Breast epithelium (tissue), 3 donors: ENCODE data around the gene TMPRSS9.

Experiments
- POLR2A ChIP-seq: fragments of 450-650 bp; IDR thresholded peaks from one replicate; pipeline ENCODE4 v1.6.1; 2016; ENCODE audit warnings: antibody characterized with exemption, mild to moderate bottlenecking, moderate library complexity
- TF ChIP-seq, protein P1 (sequence below), 3 donors: fragments of 450-650 bp; IDR thresholded peaks; one replicate each; pipeline ENCODE4 v1.5.1; 2016 to 2017; ENCODE audit warnings: antibody characterized with exemption in 3 of 3, mild to moderate bottlenecking in 3 of 3, moderate library complexity in 3 of 3

DNA sequence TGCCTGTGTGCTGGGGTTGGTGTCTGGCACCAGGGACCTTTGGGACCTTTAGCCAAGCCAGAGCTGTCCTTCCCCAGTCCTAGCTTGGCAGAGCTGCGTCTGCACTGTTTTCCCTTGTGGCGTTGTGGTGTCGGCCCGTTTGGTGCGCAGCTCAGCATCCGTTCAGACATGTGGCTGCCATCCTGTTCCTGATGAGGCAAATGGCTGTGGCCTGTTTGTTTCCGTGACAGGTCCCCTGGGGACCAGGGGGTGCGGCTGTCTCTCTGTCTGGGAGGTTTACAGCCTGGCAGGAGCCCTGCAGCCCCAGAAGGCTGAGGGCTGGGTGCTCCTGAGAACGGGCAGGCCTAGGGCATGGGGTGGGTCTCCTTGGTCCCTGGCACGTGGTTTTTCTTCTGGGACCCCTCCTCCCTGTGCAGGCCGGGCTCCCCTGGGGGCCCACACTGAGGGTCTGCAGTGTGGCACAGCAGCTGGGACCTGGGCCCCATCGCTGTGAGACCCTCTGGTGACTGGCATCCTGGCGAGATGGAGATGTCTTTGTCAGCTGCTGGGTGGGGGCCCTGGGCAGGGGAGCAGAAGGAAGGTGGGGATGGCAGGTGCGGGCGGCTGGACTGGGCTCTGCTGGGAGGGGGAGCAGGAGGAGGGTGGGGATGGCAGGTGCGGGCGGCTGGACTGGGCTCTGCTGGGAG lies 27.6 kb upstream of the TMPRSS9 start:
- TF ChIP-seq, protein P1, sequence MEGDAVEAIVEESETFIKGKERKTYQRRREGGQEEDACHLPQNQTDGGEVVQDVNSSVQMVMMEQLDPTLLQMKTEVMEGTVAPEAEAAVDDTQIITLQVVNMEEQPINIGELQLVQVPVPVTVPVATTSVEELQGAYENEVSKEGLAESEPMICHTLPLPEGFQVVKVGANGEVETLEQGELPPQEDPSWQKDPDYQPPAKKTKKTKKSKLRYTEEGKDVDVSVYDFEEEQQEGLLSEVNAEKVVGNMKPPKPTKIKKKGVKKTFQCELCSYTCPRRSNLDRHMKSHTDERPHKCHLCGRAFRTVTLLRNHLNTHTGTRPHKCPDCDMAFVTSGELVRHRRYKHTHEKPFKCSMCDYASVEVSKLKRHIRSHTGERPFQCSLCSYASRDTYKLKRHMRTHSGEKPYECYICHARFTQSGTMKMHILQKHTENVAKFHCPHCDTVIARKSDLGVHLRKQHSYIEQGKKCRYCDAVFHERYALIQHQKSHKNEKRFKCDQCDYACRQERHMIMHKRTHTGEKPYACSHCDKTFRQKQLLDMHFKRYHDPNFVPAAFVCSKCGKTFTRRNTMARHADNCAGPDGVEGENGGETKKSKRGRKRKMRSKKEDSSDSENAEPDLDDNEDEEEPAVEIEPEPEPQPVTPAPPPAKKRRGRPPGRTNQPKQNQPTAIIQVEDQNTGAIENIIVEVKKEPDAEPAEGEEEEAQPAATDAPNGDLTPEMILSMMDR (IDR thresholded peaks at IDR 0.05) = no peak
- TF ChIP-seq POLR2A = no peak
